Activated CD8-positive, alpha-beta T cell treated with anti-CD3 and anti-CD28 coated beads for 36 hours (primary cell): ENCODE measurements around the gene ARAP3. TPM values are rescaled to one million over a fixed set of nuclear protein-coding genes. Genes with fewer than 3 reads are reported as not detected.

Experiments used
- ATAC-seq: fragments of 200-7000 bp; cut with Tn5 transposase; one replicate; pipeline ENCODE4 v1.10.0; 2021; ENCODE audit warnings: mild to moderate bottlenecking, moderate library complexity
- CTCF ChIA-PET: fragments of 350-600 bp; sonication (Branson Sonifier 250); formaldehyde crosslinking; loops from one replicate; lab custom pipeline; 2021; ENCODE audit warnings: antibody characterized with exemption; lab: Charles Lee
- POLR2A ChIA-PET: fragments of 350-600 bp; sonication (Branson Sonifier 250); formaldehyde crosslinking; loops from one replicate; lab custom pipeline; 2021; ENCODE audit warnings: antibody characterized with exemption; lab: Charles Lee
- DNase-seq: peaks from one replicate; pipeline ENCODE4 v3.0.0-alpha.2; 2020
- H3K27ac Mint-ChIP-seq: one replicate; pipeline ENCODE4 v1.8.0; 2021; ENCODE audit warnings: mild to moderate bottlenecking, mixed read lengths
- H3K27me3 Mint-ChIP-seq: one replicate; pipeline ENCODE4 v1.8.0; 2021; ENCODE audit warnings: mixed read lengths
- H3K36me3 Mint-ChIP-seq: one replicate; pipeline ENCODE4 v1.8.0; 2021; ENCODE audit warnings: low read depth, mixed read lengths
- H3K4me1 Mint-ChIP-seq: one replicate; pipeline ENCODE4 v1.8.0; 2021; ENCODE audit warnings: low read depth, mixed read lengths
- H3K4me3 Mint-ChIP-seq: one replicate; pipeline ENCODE4 v1.8.0; 2021; ENCODE audit warnings: mild to moderate bottlenecking, moderate library complexity, mixed read lengths
- H3K9me3 Mint-ChIP-seq: one replicate; pipeline ENCODE4 v1.8.0; 2021; ENCODE audit warnings: mixed read lengths
- CTCF ChIP-seq: fragments of 200-600 bp; IDR thresholded peaks from one replicate; pipeline ENCODE4 v1.8.0; 2022; ENCODE audit warnings: antibody characterized with exemption, mild to moderate bottlenecking
- intact Hi-C: fragments of 100-400 bp; cut with micrococcal nuclease; formaldehyde crosslinking; loops from one replicate; pipeline ENCODE4 v1.10.0; 2022
- total RNA-seq, 2 experiments: library from RNA; stranded (reverse); gene quantifications; one replicate each; pipeline ENCODE4 v1.2.3, GENCODE V29; 2021

Gene ARAP3
- total RNA-seq, 2 experiments from 2014 or later = 5.9 to 7.2 TPM

- CTCF ChIA-PET = interaction anchor here (1.3 to 13.6 kb wide), 9 partner anchors 12 to 60 kb away, joined by 3 to 297 read pairs (median 14); partner anchors contain the start of genes HDAC3 and RELL2
- H3K27ac Mint-ChIP-seq = peak overlapping the region; percentile 96
- DNase-seq = no peak
- intact Hi-C loops = loop anchor here (2.0 kb wide), 1 partner anchor 13 kb away; no protein-coding TSS in a partner anchor
- no peaks in the 10 kb centered on the region for H3K27me3 Mint-ChIP-seq
- POLR2A ChIA-PET = interaction anchor here (0.8 to 4.1 kb wide), 7 partner anchors 9 to 25 kb away, joined by 3 to 37 read pairs (median 6); partner anchors contain the start of genes HDAC3 and RELL2
- no peak for ATAC-seq
- peaks cover 51% of the 10 kb centered on the region for H3K36me3 Mint-ChIP-seq
- peak overlapping the region; percentile 99 for H3K4me3 Mint-ChIP-seq
- no peak for TF ChIP-seq CTCF
- peaks cover 56% of the 10 kb centered on the region for H3K4me1 Mint-ChIP-seq
- no peaks in the 10 kb centered on the region for H3K9me3 Mint-ChIP-seq
Measured at GRCh38 chr5:141617682-141618029, 64.4 kb downstream of the ARAP3 start.

DNA sequence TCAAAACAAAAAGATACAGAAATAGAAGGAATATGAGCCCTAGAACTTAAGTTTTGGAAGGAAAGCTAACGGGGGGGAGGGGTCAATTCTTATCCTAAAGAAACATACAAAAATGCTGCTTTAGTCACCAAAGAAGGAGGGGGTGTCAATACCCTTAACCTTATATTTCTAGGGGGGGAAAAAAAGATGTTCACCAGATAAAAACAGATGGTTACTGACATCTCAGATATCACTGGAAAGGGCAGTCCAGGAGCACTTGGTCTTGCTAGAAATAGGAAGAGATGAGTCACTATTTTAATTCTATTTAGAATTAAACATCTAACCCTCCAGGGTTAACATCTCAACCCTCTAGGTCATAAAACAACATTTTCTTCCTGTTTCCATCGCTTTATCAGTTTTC lies 64.9 kb downstream of the ARAP3 start:
- Mint-ChIP-seq H3K9me3 (no peaks in the 10 kb centered on the region), H3K27ac (peak overlapping the region; percentile 96), H3K4me1 (peaks cover 61% of the 10 kb centered on the region), H3K27me3 (no peaks in the 10 kb centered on the region), H3K4me3 (peak overlapping the region; percentile 99), H3K36me3 (peaks cover 49% of the 10 kb centered on the region)
- ATAC-seq (no peak), DNase-seq (no peak)
- CTCF ChIA-PET = interaction anchor here (1.2 to 13.6 kb wide), 11 partner anchors 12 to 396 kb away, joined by 3 to 297 read pairs (median 7); partner anchors contain the start of genes GNPDA1, HDAC3 and RELL2
- POLR2A ChIA-PET = interaction anchor here (0.7 to 4.1 kb wide), 10 partner anchors 9 to 101 kb away, joined by 3 to 37 read pairs (median 5); partner anchors contain the start of genes HDAC3 and RELL2
- TF ChIP-seq CTCF = no peak
- intact Hi-C loops = no loop called here

DNA sequence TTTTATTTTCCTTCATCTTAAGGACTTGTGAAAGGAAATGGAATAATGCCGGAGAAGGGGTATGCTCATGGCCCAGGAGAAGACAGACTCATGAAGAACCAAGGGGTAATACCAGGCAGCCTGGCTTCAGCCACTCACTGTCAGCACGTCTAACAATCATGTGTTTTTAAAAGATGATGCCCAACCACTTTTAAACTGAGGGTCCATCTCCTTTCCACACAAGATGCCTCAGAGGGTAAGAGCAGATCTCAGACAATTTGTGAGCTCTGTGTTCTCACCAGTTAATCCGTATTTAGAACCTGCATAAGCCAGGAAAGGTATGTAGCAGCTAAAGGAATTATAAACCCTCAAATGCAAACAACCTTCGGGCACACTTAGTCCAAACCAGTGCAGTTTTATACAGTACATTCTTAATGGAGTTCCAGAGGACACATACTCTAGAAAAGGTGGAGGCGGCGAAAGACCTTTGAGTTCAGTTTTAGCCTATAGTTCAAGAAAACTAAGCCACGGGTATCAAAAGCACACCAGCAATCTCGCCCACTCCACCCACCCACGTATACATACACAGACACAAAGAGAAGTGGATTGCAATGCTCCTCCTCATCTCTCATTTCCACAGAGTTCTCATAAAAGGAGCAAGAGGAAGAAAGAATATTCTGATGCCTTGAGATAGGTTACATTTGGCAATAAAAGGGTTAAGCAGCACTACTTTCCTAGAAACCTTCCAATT lies 65.9 kb downstream of the ARAP3 start:
- intact Hi-C loops = no loop called here
- POLR2A ChIA-PET = interaction anchor here (0.7 to 4.1 kb wide), 7 partner anchors 8 to 100 kb away, joined by 3 to 37 read pairs (median 4); partner anchors contain the start of genes HDAC3 and RELL2
- Mint-ChIP-seq H3K9me3 (no peaks in the 10 kb centered on the region), H3K4me1 (peaks cover 63% of the 10 kb centered on the region), H3K4me3 (peak overlapping the region; percentile 99), H3K27me3 (no peaks in the 10 kb centered on the region), H3K27ac (peak overlapping the region; percentile 96), H3K36me3 (peaks cover 47% of the 10 kb centered on the region)
- DNase-seq (peak; percentile 46), ATAC-seq (no peak)
- no peak for TF ChIP-seq CTCF
- CTCF ChIA-PET = interaction anchor here (0.8 to 13.6 kb wide), 11 partner anchors 11 to 397 kb away, joined by 3 to 297 read pairs (median 7); partner anchors contain the start of genes GNPDA1, HDAC3 and RELL2

GRCh38 chr5:141613344-141613743 lies 68.7 kb downstream of the ARAP3 start:
- POLR2A ChIA-PET = no interaction called here
- ATAC-seq = no peak
- Mint-ChIP-seq H3K4me1 (peaks cover 76% of the 10 kb centered on the region), H3K4me3 (no peak overlapping the region), H3K27ac (peak overlapping the region; percentile 54), H3K27me3 (no peaks in the 10 kb centered on the region), H3K9me3 (no peaks in the 10 kb centered on the region), H3K36me3 (peaks cover 46% of the 10 kb centered on the region)
- CTCF ChIA-PET = interaction anchor here (1.9 to 13.6 kb wide), 3 partner anchors 21 to 46 kb away, joined by 4 to 297 read pairs (median 8); no protein-coding TSS in a partner anchor
- no peak for DNase-seq
- no peak for TF ChIP-seq CTCF
- intact Hi-C loops = no loop called here
